ENCODE measurements around the gene MGP. TPM values are rescaled to one million over a fixed set of nuclear protein-coding genes. Genes with fewer than 3 reads are reported as not detected.

Gene MGP
- total RNA-seq, 1 experiment from 2014 or later, result 0.96 TPM

- ChIA-PET POLR2A (no interaction called here), CTCF (no interaction called here)
- Mint-ChIP-seq H3K36me3 (no peaks in the 10 kb centered on the region), H3K27me3 (ENCODE audit: low read depth) (no peaks in the 10 kb centered on the region), H3K4me1 (peaks cover 3% of the 10 kb centered on the region; the same call in 1 of the 2 replicates), H3K4me3 (no peak overlapping the region), H3K9me3 (no peaks in the 10 kb centered on the region), H3K27ac (no peak overlapping the region)
- no peak for DNase-seq (ENCODE audit: low spot score)
- no peak for ATAC-seq
- TF ChIP-seq HMGXB4 (CRISPR knock-in tag; IDR thresholded peaks at IDR 0.05) (no peak), ZNF416 (CRISPR knock-in tag; IDR thresholded peaks at IDR 0.05) (no peak), E2F1 (CRISPR knock-in tag; IDR thresholded peaks at IDR 0.05) (no peak), STAT6 (CRISPR knock-in tag; conservative IDR thresholded peaks at IDR 0.05; ENCODE audit: low read depth) (no peak), ZBTB21 (CRISPR knock-in tag; IDR thresholded peaks at IDR 0.05; ENCODE audit: borderline replicate concordance) (no peak), ATF2 (CRISPR knock-in tag; IDR thresholded peaks at IDR 0.05; ENCODE audit: borderline replicate concordance, low read depth) (no peak)
These were observed 48.9 kb upstream of the MGP start for GRCh38 chr12:14934511-14934910.

- Mint-ChIP-seq H3K27ac (no peak overlapping the region), H3K4me3 (no peak overlapping the region), H3K4me1 (peaks cover 19% of the 10 kb centered on the region), H3K27me3 (ENCODE audit: low read depth) (no peaks in the 10 kb centered on the region), H3K9me3 (no peaks in the 10 kb centered on the region), H3K36me3 (no peaks in the 10 kb centered on the region)
- ChIA-PET CTCF (no interaction called here), POLR2A (no interaction called here)
- no peak for TF ChIP-seq PREB (CRISPR knock-in tag; IDR thresholded peaks at IDR 0.05; ENCODE audit: borderline replicate concordance)
- TF ChIP-seq NFE2L1 (CRISPR knock-in tag; IDR thresholded peaks at IDR 0.05), result no peak
- TF ChIP-seq GRHL2 (CRISPR knock-in tag; IDR thresholded peaks at IDR 0.05; ENCODE audit: insufficient replicate concordance, severe bottlenecking), result no peak
- no peak for TF ChIP-seq PRRX2 (CRISPR knock-in tag; IDR thresholded peaks at IDR 0.05)
- TF ChIP-seq ATF3 (CRISPR knock-in tag; conservative IDR thresholded peaks at IDR 0.05), result no peak
- no peak for TF ChIP-seq ZBTB43 (CRISPR knock-in tag; IDR thresholded peaks at IDR 0.05)
- TF ChIP-seq ZNF423 (CRISPR knock-in tag; IDR thresholded peaks at IDR 0.05), result no peak
- no peak for TF ChIP-seq FOXP1 (CRISPR knock-in tag; IDR thresholded peaks at IDR 0.05; ENCODE audit: borderline replicate concordance)
- no peak for TF ChIP-seq FOXJ3 (CRISPR knock-in tag; IDR thresholded peaks at IDR 0.05; ENCODE audit: borderline replicate concordance)
- TF ChIP-seq AR (CRISPR knock-in tag; IDR thresholded peaks at IDR 0.05), result no peak
- no peak for TF ChIP-seq NFYB (CRISPR knock-in tag; conservative IDR thresholded peaks at IDR 0.05; ENCODE audit: low read depth)
- no peak for TF ChIP-seq ZMAT4 (CRISPR knock-in tag; IDR thresholded peaks at IDR 0.05)
- ATAC-seq (no peak), DNase-seq (ENCODE audit: low spot score) (no peak)
These were observed 46.3 kb upstream of the MGP start for GRCh38 chr12:14931791-14932560.

Measured in WTC11 (cell line).